Hematopoietic multipotent progenitor cell treated with erythropoietin and hydrocortisone succinate and interleukin-3 and kit ligand, for 4 days (in vitro differentiated cells): Measurements from ENCODE around the gene PPP4R3A.
"Not testable (repeated sequence)": the region's sequence is repeated elsewhere in the genome, so short reads cannot be mapped to it uniquely, and the experiment has no call there.

Source experiments
- DNase-seq: peaks from one replicate; pipeline ENCODE4 v3.0.0-alpha.2; 2015

The PPP4R3A gene

DNA sequence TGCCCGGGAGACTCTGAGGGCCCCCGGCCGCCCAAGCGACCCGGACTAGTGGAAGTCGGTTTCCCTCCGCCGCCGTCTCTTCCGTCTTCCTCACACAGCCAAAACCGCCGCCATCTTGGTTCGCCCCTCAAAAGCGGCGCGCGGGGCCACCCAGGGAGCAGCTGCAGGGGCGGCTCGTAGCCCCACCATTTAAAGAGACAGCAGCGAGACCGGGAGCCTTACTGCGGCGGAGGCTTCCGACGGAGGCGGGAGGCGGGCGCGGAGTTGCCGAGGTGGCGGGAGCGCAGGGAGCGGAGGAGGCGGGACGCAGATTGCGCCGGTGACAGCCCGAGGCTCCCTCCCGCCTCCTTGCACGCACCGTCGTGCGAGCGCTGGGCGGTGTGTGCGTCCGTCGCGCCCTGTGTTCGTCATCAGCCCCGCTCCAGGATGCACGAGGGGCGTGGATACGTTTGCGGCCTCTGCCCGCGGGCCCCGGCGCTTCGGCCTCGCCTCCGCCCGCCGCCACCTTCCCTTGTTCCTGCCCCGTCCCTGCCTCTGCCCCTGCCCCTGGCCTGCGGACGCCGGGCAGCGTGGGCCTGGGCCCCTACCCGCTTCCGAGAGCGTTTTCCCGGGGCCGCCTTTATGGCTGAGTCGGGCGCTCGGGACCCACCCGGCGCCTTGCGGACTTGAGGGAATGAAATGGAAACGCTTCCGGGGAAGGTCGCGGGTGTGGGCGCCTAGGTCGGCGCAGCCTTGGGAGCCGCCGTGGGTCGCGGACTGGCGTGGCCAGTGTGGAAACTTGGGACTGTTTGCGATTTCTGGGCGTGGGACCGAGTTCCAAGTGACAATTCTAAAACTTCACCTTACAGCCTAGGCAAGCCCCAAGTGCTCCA lies at the start of gene PPP4R3A:
Gene PPP4R3A, minus strand, starts transcription at position 140 of the 872 bp plus-strand sequence. CDS start 663 bp downstream, outside the sequence.
- peak; percentile 98 for DNase-seq

DNA sequence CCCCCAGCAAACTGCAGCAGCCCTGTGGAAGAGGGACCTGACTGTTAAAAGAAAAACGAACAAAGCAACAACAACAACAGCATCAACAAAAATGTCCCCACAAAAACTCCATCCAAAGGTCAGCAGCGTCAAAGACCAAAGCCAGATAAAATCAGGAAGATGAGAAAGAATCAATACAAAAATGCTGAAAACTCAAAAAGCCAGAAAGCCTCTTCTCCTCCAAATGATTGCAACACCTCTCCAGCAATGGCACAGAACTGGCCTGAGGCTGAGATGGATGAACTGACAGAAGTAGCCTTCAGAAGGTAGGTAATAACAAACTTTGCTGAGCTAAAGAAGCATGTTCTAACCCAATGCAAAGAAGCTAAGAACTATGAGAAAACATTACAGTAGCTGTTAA lies 45.4 kb upstream of the PPP4R3A start:
- no peak for DNase-seq

DNA sequence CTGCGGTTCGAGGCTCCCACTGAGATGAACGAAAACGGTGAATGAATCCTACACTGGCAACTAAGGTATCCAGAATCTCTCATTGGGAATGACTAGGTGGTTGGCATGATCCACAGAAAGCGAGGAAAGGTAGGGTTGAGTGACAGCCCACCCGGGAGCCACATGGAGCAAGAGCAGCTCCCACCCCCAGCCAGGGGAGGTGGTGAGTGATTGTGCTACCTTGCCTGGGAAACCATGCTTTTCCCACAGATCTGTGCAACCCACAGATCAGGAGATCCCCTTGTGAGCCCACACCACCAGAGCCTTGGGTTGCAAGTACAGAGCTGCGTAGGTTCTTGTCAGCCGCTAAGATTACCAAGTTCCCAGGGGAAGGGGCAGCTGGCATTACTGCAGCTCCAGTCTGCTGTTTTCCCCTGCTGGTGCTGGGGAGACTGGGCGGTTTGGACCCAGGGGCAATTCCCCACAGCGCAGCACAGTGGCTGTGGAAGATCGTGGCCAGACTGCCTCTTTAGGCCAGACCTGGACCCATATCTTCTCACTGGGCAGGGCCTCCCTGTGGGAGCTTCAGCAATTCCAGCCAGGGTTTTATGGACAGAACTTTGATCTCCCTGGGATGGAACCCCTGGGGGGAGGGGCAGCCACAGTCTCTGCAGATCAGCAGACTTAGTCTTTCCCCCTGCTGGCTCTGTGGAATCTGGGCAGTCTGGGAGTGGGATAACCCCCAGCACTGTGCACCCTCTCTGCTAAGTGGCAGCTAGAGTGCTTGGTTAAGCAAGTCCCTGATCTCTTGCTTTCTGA lies 44.6 kb upstream of the PPP4R3A start:
- DNase-seq = no peak

DNA sequence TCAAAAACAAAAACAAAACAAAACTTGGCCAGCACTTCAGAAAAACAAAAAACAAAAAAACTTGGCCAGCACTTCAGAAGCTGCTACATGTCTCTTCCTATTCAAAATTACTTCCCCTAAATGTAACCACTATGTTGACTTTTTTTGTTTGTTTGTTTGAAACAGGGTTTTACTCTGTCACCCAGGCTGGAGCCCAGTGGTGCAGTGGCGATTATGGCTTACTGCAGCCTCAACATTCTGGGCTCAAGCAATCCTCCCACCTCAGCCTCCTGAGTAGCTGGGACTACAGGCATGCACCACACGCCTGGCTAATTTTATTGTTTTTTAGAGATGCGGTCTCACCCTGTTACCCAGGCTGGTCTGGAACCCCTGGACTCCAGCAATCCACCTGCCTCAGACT lies 38.0 kb upstream of the PPP4R3A start:
- DNase-seq = peak; percentile 4

DNA sequence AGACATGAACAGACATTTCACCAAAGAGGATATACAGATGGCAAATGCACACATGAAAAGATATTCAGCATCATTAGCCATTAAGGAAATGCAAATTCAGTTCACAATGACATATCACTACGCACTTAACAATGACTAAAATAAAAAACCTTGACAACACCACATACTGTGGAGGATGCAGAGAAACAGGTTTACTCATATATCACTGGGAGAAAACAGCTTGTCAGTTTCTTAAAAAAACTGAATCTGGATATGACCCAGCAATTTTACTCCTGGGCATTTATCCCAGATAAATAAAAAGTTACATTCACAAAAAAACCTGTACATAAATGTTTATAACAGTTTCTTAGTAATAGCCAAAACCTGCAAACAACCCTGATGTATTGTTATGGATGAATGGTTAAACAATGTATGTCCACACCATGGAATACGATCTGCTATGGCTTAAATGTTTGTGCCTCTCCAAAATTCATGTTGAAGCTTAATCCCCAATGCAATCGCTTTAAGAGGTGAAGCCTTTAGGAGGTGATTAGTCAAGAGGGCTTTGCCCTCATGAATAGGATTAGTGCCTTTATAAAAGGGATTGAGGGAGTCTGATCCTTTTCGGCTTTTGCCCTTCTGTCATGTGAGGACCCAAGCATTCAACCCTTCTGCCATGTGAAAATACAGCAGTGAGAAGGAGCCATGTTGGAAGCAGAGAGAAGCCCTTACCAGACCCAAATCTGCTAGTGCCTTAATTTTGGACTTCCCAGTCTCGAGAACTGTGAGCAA lies 36.0 kb upstream of the PPP4R3A start:
- no peak for DNase-seq

DNA sequence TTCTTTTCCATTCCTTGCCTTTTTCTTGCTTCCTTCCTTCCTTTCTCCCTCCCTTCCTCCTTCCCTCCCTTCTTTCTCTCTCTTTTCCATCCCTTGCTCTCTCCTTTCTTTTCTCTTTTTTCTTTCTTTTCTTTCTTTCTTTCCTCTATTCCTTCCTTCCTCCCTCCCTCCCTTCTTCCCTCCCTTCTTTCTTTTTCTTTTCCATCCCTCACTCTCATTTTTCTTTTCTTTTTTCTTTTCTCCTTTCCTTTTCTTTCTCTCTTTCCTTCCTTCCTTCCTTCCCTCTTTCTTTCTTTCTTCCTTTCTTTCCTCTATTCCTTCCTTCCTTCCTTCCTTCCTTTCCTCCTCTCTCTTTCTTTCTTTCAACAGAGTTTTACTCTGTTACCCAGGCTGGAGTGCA lies 35.1 kb upstream of the PPP4R3A start:
- DNase-seq = no peak

DNA sequence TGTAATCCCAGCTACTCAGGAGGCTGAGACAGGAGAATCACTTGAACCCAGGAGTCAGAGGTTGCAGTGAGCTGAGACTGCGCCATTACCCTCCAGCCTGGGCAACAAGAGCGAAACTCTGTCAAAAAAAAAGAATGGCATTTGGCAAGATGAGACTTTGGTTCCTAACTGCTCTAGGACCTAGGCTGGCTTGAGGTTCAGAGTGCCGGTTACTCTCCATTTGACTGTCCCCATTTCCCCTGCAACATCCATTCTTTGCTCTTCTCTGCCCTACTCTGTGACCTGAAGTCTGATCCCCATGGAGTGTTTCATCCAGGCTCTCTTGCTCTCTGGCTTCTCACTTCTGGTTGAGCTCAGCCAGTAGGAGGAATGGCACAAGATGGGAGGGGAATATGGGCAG lies 26.2 kb upstream of the PPP4R3A start:
- DNase-seq = no peak

DNA sequence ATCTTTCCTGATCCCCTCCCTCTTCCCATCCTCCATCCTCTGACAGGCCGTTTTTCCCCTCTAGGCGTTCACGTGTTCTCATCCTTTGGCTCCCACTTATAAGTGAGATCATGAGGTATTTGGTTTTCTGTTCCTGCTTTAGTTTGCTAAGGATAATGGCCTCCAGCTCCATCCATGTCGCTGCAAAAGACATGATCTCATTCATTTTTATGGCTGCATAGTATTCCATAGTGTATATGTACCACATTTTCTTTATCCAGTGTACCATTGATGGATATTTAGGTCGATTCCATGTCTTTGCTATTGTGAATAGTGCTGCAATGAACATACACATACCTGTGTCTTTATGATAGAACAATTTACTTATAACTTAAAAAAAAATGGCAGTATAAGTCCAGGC lies 23.9 kb upstream of the PPP4R3A start:
- DNase-seq = not testable (repeated sequence)

DNA sequence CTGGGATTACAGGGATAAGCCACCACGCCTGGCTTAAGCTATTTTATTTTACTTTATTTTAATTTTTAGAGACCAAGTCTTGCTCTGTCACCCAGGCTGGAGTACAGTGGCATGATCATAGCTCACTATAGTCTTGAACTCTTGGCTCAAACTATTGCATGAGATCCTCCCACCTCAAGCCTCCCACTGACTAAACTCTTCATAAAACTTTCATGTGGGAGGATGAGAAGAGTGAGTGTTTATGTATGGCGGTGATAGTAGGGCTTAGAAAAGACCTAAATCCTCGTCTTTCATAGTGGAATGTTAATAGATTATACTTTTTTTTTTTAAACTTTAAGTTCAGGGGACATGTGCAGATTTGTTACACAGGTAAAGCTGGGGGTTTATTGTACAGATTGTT lies 23.5 kb upstream of the PPP4R3A start:
- DNase-seq = no peak

DNA sequence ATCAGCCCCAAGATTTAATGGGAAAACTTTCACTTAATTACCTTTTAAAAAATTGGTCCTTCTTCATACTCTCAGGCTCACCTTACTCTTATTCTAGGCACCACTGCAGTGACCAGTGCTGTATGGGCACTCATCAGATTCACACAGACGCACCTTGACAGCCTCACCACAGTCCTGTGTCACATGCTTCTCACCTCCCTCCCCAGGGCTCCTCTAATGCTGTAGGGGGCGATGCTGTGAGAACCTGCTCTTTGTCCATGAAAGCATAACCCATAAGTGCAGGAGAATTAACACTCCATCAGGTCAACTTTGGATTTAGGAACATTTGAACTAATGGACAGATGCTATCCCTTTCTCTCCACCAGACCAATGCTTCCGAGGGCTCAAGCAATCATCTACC lies 13.9 kb upstream of the PPP4R3A start:
- DNase-seq = no peak

DNA sequence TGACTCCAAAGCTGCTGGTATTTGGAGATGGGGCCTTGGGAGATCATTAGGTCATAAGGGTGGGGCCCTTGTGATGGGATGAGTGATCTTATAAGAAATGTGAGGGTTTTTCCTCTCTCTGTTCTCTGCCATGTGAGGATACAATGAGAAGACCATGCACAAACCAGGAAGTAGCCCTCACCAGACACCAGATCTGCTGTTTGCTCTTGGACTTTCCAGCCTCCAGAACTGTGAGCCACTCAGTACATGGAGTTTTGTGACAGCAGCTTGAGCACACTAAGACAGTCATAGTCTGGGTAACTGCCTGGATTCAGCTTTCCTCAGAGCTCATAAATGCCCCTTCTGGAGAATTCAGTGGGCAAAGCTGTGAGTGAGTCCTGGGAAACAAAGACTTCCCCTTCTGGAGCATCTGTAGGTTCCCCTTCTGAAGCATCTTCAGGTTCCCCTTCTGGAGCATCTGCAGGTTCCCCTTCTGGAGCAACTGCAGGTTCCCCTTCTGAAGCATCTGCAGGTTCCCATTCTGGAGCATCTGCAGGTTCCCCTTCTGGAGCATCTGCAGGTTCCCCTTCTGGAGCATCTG lies 11.0 kb upstream of the PPP4R3A start:
- peak; percentile 37 for DNase-seq

DNA sequence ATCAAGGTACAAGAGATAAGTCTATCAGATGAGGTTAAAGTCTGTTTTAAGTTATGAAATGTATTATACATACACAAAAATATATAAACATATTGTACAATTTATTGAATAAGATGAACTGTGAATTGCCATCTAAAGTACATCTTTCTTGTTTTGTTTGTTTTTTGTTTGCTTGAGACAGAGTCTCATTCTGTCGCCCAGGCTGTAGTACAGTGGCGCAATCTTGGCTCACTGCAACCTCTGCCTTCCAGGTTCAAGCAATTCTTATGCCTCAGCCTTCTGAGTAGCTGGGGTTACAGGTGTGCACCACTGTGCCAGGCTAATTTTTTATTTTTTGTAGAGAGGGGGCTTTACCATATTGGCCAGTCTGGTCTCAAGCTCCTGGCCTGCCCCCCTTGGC lies 10.0 kb upstream of the PPP4R3A start:
- no peak for DNase-seq

DNA sequence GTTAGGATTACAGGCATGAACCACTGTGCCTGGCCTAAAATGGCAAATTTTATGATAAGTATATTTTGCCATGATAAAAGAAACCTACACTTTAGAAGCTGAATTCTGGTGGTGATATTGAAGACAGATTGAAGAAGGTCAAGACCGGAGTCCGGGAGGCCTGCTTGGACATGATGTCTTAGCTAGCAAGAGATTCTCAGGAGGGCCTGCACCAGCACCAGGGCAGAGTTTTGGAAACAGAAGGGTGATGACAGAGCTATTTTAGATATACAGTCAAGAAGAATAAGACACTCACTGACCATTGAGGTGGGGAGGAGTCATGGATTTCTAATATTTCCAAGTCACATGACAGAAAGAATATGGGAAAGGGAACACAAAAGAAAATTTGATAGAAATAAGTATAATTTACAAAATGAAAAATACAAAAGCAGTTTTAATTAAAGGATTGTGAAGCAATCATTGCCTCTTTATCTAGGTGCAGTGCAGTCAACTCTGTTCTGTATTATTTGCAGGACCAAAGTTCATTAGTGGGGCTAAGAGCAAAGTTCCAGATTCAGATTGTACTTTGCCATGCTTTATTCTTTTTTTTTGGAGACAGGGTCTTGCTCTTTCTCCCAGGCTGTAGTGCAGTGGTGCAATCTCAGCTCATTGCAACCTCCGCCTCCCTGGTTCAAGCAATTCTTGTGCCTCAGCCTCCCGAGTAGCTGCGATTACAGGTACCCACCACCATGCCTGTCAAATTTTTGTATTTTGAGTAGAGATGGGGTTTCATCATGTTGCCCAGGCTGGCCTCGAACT lies 9.3 kb upstream of the PPP4R3A start:
- DNase-seq = no peak

DNA sequence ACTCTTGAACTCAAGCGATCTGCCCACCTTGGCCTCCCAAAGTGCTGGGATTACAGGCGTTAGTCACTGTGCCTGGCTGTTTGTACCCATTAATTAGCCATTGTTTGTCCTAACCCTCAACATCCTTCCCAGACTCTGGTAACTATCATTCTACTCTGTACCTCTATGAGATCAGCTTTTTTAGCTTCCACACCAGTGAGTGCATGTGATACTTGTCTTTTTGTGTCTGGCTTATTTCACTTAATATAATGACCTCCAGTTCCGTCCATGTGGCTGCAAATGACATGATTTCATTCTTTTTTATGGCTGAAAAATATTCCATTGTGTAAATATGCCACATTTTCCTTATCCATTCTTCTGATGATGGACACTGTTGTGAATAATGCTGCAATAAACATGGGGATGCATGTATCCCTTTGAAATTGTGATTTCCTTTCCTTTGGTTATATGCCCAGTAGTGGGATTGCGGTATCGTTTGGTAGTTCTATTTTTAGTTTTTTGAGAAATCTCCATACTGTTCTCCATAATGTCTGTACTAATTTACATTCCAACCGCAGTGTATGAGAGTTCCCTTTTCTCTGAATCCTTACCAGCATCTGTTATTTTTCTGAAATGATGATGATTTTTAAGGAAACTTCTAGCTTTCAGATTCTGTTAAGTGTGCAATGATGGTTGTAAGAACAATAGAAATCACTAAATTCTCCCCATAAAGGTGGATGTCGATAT lies 6.7 kb upstream of the PPP4R3A start:
- peak; percentile 27 for DNase-seq

DNA sequence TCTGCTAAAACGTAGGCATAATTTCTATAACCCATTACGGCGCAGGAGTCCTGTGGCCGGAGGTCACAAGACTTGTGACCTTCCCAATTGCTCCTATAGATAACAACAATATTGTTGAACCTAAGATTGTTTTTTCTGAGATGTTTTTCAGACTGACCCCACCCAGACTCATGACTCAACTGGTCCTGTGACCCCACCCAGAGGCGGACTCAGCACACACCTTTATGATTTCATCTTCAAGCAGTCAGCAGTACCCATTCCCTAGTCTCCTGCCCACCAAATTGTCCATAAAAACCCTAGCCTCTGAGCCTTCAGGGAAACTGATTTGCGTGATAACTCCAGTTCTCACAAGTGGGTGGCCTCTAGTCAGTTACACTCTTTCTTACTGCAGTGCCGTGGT lies 5.9 kb upstream of the PPP4R3A start:
- no peak for DNase-seq

DNA sequence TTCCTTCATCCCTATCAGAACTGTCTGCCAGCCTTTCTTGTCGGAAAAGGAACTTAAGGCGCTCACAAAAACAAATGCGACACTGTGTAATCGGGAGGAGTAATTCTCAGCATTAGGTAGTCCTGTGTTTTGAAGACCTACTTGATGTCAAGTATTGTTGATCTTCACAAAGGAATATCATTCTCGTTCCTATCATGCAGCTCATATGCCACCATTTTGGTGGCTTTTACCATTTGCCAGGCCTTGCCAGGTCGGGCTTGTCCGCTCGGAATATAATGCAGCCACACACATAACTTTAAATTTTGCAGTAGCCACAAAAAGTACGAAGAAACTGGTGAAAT lies 903 bp upstream of the PPP4R3A start:
- no peak for DNase-seq

DNA sequence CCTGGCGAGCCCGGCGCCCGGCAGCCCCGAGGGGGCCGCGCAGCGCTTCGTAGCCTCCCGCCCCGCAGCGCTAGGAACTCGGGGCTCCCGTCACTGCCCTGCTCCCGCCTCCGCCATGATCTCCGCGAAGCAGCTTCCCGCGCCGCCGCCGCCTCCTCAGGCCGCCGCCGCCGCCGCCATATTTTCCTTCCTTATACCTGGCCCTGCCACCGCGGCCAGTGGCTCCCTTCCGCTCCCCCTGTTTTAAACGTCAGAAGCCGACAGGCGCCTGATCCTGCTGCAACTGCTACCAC lies 286 bp downstream of the PPP4R3A start:
- no peak for DNase-seq

DNA sequence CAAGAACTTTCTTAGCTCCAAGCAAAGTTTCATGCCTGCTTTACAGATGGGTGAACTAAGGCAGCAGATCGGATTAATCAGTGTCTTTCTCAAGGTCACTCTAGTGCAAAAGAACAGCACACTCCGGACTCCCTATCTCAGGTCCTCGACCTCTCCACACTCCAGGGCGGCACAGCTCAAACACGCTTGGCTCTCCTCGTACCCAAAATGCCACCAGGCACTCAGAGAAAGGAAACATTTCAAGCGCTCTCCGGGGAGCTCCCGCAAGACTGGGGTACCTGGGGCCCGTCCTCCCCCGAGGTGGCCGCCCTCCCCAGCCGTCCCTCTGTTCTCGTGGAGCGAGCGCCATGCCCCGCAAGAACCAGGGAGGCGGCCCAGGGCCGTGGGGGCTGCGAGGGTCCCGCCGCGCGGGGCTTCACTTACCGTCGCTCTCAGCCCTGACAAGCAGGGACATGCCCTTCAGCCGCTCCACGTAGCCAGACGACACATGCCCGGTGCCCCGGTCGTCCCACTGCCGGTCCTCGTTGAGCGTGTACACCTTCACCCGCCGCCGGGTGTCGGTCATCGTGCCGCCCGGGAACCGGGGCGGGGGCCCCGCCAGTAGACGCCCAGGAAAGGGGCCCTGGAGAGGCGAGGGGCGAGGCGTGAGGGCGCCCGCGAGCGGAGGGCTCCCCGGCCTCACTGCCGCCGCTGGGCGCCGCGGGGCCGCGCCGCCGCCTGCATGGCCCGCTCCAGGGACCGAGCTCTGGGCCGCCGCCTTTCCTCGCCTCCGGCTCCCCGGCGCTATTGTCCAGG lies 830 bp downstream of the PPP4R3A start:
- peak; percentile 59 for DNase-seq

DNA sequence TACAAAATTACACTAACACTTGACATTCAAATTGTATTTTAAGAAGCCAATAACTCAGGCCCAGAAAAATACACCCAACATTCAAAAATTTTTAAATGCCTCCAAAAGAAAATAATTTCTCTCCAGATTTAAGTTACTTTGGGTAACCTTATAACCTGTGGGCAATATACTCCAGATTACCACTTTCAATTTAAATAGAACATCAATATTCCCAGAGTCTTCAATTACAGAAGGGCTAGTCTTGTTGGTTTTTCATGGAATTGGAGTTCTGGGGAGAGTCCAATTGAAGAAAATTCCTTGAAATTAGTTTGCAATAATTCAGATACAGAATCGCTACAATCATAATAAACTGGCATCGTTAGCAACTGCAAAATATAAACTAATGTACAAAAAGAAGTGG lies 2.0 kb downstream of the PPP4R3A start:
- no peak for DNase-seq

DNA sequence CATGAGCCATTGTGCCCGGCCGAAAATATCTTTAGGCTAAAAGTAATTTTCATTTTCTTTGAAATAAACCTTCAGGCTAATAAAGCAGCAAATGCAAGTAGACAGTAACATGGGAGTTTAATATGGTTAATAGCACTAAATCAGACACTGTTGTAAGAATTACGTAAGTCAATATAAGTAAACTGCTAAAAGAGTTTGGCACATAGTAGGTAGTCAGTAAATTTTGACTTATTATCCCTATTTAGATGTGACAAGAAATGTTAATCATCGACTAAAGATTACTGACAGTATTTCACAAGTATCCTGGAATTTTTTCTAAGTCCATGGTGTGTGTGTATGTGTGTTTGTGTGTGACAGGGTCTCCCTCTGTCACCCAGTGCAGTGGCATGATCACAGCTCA lies 3.9 kb downstream of the PPP4R3A start:
- DNase-seq = no peak

DNA sequence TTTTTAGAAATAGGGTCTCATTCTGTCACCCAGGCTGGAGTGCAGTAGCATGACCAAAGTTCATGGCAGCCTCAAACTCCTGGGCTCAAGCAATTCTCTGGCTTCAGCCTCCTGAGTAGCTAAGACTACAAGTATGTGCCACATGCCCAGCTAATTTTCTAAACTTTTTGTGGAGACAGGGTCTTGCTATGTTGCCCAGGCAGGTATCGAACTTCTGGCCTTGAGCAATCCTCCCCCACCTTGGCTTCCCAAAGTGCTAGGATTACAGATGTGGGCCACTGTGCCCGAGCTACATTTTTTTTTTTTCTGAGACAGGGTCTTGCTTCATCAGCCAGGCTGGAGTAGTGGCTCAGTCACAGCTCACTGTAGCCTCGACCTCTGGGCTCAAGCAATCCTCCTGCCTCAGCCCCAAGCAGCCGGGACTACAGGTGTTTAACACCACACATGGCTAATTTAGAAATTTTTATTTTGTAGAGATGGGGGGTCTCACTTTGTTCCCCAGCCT lies 7.1 kb downstream of the PPP4R3A start:
- DNase-seq = no peak
